NCI-H2107 (cell line): ENCODE data around the gene MYO16.

Experiments used
- DNase-seq: peaks from one replicate; lab custom pipeline; 2025; lab: John Stamatoyannopoulos, UW

MYO16 gene

DNA sequence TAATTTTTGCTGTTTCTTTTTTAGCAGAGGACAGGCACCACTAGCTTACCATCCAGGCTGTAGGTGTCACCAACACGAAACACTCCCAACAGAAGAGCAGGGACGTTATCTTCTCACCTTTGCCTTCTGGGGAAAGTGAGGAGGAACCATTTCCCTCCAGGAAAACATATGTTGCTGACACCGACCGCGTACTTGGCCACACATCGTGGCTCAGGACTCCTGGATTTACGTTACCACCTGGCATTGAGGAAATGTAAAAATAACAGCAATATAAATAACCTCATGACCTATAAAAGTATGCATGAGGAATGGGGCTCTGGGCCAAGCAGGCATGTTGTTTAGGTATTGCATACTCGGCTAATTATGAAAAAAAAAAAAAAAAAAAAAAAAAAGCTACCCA is 525.1 kb downstream of the MYO16 start:
- DNase-seq, result no peak

DNA sequence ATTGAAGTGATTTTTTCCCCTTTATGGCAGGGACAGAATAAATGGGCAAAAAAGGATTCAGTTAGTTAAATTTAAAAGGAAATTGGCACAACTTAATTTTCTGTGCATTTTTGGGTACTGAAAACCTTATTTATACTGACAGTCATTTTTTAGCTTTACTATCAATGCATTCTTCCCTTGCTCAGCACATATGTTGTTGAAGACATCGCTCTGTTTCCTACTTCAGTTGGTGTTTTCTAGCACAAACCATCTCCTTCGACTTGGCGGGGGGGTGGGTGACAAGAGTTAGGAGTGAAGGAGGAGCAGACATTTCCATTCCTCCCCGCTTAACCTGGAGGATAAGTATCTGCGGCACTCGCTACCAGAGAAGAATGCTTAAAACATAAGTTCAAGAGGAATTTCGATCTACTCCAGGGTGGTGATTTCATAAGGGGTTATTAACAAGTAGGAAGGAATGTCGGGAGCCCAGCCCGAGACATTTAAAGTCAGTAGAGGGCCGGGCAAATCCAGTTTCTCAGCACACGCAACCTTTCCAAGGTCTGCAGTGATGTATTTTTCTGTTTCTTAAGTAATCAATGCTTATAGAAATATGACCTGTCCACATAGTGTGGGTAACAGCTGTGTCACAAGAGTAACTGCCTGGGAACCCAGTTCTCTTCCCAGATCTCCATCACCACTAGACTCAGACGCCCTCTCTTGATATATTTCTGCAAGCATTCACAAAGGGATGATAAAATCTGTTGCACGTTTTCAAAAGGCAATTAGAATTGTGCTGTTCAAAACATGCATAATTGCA is 525.8 kb downstream of the MYO16 start:
- no peak for DNase-seq

DNA sequence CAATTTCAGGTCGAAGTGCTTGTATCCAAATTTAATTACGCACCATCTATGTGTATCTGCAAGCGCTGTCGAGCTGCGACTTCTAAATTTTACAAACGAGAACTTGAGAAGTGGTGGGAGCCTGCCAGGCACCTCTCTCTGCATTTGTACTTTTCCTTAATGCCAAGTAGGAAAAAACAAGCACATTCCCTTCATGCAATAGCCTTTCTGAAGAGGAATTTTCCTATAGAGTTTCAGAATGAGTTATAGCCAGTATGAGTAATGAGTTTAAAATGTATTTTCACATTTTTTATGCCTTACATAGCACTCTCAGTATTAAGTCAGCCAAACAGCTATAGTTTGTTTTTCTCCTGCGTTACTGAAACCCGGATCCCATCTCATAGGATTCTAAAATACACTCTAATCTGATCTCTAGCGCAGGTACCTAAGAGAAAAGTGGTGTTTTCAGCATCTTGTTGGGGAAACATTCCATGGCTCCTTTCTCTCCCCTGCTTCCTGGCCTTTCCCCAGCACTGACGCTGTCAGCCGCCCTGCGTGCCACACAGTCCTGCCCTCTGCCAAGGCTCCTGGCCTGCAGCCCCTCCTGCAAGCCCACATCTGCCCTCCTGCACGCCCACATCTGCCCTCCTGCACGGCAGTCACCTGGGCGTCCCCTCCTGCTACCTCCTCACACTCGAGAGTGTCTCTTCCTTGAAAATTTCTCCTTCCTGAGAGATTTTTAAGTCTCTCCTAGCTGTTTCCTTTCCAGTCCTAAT is 526.9 kb downstream of the MYO16 start:
- DNase-seq, result no peak

DNA sequence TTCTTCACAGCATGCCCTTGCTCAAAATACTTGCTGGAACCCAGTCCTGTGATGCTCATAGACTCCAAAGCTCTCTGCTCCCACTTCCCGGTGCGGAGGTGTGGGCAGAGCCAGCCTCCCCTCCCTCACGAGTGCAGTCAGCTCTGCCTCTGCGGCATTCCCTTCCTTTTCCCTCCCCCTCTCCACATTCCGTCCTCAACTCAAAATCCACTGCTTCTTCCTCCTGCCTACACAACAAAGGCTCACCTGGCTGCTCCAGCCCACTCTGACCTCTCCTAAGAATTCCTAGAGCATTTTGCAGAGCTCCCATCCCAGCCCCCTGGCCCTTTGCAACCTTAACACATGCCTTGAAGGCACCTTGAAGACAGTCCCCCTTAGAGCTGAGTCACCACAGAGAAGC is 527.9 kb downstream of the MYO16 start:
- no peak for DNase-seq

DNA sequence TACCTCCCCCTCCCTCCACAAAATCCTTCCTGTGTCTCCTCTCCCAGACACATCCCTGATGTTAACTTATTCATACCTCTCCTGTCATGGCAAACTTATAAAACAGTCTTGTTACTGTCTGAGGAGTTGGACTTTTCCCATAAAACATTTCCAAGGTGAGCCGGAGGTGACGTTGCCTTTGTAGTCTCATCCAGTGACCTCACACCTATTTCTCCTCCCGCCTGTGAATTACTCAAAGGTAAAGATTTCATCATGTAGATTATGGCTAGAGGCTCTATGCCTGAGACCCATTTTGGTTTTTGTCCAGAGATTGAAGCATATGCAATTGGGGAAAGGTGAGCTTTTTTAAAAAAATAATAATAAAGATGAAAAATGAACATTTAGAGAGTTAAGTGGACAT is 529.0 kb downstream of the MYO16 start:
- no peak for DNase-seq

DNA sequence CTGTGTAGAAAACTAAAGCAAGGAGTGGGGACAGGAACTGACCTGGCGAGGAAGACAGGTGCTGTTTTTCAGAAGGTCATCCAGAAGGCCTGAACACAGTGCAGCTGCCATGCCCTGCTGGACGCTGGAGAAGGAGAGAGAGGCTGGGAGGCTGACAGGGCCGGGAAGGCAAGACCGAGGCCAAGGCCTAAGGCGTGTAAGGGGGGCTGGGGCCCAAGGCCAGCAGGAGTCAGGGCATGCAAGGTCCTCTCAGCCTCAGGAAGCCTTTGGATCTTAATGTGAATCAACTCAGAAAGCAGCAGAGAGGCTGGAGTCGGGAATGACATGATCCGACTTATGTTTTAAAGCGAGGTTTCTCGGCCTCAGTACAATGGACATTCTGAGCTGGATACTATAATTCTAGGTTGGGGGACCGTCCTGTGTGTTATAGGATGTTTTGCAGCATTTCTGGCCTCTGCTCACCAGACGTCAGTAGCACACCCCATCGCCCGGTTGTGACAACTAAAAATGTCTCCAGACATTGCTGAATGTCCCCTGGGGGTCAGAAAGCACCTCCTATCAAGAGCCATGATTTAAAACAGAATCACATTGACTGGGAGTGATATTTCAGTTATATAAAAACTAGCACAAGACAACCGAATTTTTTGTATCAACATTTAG is 530.4 kb downstream of the MYO16 start:
- DNase-seq, result no peak

DNA sequence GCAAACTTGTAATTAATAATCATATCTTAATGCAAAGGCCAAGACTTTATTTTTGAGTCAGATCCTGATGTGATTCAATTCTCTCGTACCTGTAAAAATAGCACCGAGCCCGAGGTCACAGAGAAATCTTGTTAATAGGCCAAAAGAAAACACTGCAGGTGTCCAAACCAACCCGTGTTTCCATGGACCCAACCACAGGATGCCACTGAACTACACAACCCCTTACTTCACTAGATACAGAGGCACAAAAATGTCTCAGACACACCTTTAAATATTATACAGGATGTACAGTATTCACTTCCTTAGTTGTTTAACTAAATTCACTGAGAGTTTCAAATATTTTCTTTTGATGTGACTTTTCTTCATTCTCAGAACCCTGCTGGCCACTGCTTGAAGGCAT is 530.9 kb downstream of the MYO16 start:
- DNase-seq, result no peak

DNA sequence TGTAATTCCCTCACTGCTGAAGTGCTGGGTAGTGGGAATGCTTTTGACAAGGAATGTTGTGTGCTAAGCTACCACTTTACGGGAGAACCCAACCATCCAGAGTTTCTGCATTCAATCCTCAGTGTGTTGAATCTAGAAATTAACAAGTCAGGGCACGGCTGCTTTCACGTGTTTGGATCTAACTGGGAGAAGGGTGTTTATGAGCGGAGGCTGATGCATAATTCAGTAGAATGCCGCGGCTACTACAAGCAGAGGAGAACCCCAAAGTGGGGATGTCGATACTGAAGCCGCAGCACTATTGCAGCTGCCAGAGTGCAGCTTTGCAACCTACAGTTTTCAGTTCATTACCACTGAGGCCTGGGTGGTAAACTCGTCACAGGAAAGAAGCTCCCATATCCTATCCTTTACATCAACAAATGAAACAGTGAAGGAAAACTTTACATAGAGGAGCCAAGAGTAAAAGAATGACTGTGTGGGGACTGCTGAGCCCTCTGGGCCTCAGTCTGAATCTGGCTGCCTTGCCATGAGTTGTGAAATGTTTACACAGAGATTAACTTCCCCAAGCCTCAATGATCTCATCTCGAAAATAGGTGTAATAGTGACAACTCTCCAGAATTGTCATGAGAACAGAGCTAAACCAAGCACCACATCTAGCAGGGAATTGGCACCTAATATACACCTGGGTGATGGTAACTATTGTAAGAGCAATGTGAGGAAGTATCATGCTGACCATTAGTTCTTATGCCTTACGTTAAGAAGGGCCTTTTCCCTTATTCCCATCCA is 531.7 kb downstream of the MYO16 start:
- no peak for DNase-seq

DNA sequence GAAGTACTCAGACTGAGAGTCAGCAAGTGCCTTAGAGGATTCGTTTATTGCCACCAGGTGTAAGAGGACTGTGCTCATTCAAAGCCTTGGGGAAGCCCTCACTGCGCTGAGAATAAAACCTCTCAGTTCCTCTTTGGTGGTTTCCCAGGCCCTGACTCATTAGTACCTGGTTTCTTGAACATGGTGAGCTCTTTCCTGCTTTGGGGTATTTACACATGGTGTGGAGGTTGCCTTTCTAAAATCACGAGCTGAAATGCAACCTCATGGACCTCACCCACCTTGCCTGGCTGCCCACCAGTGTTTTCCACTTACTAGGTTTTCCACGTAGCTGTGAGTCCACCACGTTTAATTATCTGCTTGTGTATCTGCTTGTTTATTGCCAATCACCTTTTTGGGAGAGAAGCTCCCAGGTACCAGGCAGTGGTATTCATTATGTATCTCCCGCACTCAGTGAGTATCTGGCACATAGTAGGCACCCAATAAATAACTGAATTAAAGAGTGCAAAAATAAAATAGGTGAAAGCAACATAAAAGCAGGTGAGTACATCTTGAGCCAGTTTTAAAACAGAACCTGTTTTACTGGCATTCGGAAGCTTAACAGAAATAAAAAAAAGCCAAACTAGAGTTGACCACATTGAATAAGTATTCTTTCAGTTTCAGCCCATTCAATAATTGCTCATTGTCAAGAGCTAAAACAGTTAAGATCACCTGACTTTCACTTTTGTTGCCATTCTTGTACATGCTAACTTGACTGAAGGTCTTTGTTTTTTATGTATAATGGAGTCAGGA is 533.0 kb downstream of the MYO16 start:
- peak; percentile 7 for DNase-seq

DNA sequence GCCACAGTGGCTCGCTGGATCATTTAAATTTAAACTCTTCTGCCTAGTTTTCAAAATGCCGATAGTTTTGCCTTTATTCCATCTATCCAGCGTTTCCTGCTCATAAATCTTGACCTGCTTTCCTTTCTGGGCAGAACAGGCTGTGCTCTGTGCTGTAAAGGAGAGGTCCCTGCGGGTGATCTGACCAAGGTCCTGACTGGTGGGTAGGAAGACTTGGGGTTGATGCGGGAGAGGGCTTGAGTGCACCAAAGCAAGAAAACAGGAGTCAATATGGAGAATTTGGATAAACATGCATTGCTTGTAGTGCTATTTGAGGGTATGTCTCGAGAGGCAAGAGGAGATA is 533.6 kb downstream of the MYO16 start:
- no peak for DNase-seq

DNA sequence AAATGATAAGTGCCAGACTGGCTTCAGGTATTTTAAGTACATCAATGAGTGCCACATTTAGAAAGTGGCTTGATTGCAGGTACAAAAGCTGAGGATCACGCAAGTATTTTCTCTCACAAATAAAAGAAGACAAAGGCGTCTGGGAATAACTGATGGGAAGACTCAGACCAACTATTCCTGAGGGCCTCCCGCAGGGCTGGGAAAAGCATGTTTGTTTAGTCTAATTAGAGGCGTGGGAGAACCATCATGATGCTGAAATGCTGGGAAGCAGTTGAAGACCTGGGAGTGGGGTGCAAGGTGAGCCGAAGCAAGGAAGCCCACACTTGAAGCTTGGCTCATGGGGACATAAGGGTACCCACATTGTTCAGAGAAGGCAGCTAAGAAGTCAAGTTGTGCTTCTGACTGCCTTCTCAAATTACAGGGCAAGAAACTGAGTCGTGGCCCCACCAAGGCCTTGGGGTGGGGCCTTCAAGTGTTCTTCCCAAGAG is 536.0 kb downstream of the MYO16 start:
- no peak for DNase-seq

DNA sequence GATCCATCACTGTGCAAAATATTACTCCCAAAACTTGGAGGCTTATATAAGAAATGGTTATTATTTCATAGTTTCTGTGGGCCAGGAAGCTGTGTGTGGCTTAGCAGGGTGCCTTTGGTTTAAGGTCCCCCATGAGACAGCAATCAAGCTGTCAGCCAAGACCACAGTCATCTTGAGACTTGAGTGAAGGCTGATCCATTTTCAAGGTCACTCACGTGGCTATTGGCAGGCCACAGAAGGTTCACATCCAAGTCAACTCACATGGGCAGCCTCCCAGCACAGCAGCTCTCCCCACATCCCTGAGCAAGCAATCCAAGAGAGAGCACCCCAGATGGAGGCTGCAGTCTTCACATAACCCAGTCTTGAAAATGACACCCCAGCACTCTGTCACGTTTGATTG is 537.4 kb downstream of the MYO16 start:
- DNase-seq, result no peak

DNA sequence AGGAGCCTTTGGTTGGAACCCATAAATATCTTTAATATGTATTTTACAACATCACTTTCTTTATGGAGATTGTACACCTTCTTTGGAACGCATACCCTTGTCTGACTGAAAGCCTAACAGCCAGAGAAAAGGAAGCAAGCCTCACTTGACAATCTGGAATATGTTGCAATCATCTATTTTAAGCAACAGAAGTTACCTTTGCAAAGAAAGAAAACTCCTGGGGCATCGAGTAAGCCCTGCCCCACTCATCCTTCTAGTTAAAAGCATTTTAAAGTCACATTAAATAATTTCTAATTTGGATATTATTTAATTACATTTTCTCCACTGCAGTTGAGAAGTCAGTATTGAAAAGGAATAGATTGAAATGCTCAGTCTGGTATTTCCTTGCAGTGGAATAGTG is 542.7 kb downstream of the MYO16 start:
- no peak for DNase-seq

DNA sequence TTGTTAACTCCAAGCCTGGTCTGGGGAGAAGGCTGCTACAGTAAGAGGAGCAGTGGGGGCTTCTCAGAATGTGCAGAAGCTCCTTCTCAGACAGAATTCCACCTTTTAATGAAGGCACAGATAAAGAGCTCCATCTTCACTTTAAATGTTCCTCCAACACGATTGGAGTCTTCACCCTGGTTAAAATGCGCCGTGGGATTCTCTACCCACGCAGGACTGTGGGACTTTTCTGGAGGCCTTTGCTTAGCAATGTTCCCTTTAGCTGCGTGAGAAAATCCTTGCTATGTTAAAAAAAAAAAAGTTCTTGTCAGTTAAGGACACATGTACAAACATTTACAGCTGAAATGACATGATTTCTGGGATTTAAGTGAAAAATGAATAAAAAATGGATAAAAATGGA is 546.3 kb downstream of the MYO16 start:
- no peak for DNase-seq

DNA sequence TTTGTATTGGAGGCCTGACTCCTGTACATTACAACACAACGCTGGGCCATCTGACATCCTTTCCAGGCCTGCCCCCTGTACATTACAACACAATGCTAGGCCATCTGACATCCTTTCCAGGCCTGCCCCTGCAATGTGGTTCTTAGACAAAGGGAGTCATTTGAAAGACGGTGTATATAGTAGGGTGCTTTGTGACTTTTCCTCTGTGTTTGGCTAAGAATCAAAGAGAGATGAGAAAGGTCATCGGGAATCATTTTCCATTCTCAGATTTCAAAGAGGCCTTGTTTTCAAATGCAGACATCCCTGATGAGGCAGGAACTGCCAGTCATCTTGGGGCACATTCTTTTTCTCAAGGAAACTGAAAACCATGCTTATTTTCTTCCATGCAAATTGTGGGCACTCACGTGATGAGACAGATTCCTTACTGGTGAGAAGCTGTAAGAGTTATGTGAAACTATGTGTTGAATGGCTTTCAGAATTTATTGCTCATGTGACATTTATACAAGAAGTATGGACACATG is 551.6 kb downstream of the MYO16 start:
- no peak for DNase-seq

DNA sequence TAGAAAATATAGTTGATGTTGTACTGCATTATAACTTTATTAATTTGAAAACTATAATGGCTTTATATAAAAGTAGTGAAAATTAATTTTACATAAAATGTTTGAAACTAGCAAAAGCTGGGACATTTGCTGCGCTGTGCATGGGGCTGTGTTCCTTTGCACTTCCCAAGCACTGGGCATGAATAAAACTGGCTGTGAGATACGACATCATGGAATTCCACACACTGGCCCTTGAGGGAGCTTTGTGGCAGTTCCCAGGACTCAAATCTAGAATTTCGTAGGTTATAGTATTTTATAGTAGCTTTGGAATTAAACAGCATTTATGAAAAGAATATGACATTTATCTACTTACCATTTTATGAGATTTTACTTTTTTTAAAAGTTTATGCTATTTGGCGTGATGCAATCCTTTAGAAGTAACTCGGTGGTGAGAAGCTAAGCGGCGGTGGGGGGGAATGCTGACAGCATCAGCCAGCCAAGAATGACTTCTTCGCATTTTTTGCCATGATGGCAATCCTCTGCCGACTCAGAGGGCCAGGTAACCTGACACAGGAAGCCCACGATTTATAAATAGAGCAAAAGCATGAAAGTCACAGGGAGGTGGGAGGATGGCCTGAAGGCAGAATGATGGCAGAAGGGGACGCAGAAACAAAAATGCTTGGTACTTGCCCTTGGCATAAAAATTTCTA is 553.5 kb downstream of the MYO16 start:
- no peak for DNase-seq

DNA sequence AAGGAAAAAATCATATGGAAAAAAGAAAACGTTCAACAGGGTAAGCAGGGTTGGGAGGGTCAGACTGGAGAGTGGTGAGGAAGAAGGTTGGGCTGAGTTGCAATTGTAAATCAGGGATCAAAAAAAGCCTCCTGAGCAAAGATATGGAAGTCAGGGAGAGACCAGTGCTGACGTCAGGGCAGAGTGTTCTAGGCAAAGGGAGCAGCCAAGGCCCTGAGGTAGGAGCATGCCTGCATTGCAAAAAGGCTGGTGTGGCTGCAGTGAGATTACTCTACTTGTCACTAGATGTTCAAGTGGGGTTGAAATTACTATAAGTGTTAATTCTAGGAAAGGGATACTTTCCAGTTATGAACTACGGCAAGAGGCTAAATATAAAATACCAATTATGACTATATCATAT is 562.0 kb downstream of the MYO16 start:
- DNase-seq, result no peak

DNA sequence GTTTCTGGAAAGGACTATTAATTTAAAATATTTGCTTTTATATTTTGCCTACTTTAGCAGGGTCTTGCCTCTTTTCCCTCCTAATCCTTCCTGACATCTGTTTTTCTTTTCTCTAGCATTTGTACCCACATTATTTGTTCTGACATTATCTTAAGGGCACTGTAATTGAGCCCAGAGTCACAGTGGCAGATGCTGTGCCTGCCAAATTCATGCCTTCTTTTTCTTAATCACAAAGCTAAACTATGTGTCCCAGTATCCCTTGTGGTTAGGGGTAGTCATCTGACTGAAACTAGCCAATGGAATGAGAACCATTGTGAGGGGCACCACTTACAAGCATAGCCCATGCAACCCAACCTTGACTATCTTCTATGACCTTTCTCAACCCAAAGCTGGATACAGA is 562.9 kb downstream of the MYO16 start:
- no peak for DNase-seq

DNA sequence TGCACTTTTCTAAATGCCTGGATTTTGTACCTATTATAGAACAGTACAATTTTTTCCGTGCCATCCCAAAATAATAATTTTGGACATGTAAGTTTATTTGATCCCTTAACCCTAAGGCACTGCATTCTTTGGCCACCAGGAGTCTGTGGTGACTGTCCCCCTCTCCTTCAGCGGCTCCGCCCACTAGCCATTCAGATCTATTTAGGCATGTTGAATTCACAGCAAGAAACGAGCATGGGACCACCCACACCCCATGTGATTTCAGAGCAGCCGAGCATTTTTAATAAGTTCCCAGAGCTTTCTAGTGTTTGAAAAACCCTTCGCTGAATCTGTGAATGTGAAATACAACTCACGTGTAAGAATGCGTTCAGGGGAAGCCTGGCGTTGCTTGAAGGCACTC is 567.5 kb downstream of the MYO16 start:
- DNase-seq, result no peak

DNA sequence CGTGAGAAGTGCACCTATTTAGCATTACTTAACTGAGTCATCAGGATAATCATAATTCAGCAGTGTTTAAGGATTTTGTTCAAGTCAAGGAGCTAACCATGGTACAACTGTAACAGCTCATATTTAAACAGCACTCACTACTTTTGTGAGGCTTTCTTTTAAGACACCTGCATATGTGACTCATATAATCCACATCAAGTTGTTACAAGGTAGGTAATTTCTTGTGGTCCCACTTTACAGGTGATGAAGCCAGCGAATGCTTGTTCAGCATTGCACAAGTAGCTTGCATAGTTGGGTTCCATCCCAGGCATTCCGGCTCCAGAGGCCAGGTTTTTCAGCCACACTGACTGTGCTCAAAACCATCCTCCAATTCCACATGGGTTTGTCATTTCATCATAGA is 569.2 kb downstream of the MYO16 start:
- DNase-seq, result no peak

DNA sequence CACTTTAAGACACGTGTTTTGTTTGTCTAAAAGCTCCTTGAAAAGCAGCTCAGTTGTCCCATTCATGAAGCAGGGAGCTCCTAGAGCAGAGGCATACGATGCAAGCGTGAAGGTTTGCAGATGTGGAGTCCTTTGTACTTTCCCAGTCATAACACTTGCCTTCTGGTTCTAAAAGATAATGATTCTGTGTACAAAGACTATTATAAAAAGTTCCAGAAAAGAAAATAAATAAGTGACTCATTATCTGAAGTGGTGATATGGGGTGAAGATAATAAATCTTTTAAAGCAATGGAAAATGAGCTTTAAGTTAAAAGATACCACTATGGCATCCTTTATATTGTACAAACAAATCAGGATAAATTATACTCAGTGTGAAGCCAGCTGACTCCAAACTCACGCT is 569.9 kb downstream of the MYO16 start:
- no peak for DNase-seq
